SIG-M5 treated with dmso at 0.1 percent for 504 hours (cell line): Measurements from ENCODE around the gene DNAH8.
A peak's percentile ranks its signal among the peaks of the same experiment; 100 is the strongest.
"Not testable (repeated sequence)": the region's sequence is repeated elsewhere in the genome, so short reads cannot be mapped to it uniquely, and the experiment has no call there.

ENCODE experiments used
- DNase-seq: peaks from one replicate; lab custom pipeline; 2025; ENCODE audit not compliant: unreplicated experiment; lab: John Stamatoyannopoulos, UW

Gene DNAH8

GRCh38 chr6:38876475-38876874 lies 161.4 kb downstream of the DNAH8 start:
- DNase-seq: peak; percentile 5

- DNase-seq: no peak
These were observed 162.6 kb downstream of the DNAH8 start for GRCh38 chr6:38877721-38878120.

- no peak for DNase-seq
These were observed 167.0 kb downstream of the DNAH8 start for GRCh38 chr6:38882157-38882556.

GRCh38 chr6:38897507-38897906 lies 182.4 kb downstream of the DNAH8 start:
- DNase-seq: no peak

GRCh38 chr6:38901802-38902522 lies 186.9 kb downstream of the DNAH8 start:
- no peak for DNase-seq

GRCh38 chr6:38906582-38906981 lies 191.5 kb downstream of the DNAH8 start:
- no peak for DNase-seq

- no peak for DNase-seq
These were observed 192.2 kb downstream of the DNAH8 start for GRCh38 chr6:38907264-38907663.

GRCh38 chr6:38909015-38909730 lies 194.1 kb downstream of the DNAH8 start:
- no peak for DNase-seq

- no peak for DNase-seq
These were observed 195.1 kb downstream of the DNAH8 start for GRCh38 chr6:38910207-38910606.

- DNase-seq: no peak
These were observed 197.3 kb downstream of the DNAH8 start for GRCh38 chr6:38912378-38912777.

GRCh38 chr6:38915205-38915925 lies 200.3 kb downstream of the DNAH8 start:
- DNase-seq: no peak

GRCh38 chr6:38921540-38921939 lies 206.4 kb downstream of the DNAH8 start:
- not testable (repeated sequence) for DNase-seq

GRCh38 chr6:38924791-38925509 lies 209.8 kb downstream of the DNAH8 start:
- DNase-seq: no peak

- no peak for DNase-seq
These were observed 214.4 kb downstream of the DNAH8 start for GRCh38 chr6:38929560-38929959.

GRCh38 chr6:38933426-38933825 lies 218.3 kb downstream of the DNAH8 start:
- peak; percentile 15 for DNase-seq

- DNase-seq: no peak
These were observed 219.9 kb downstream of the DNAH8 start for GRCh38 chr6:38935051-38935450.

- DNase-seq: no peak
These were observed 222.9 kb downstream of the DNAH8 start for GRCh38 chr6:38937839-38938613.

GRCh38 chr6:38938741-38939140 lies 223.6 kb downstream of the DNAH8 start:
- DNase-seq: no peak

- DNase-seq: no peak
These were observed 227.3 kb downstream of the DNAH8 start for GRCh38 chr6:38942442-38942841.

GRCh38 chr6:38942965-38943364 lies 227.9 kb downstream of the DNAH8 start:
- DNase-seq: no peak

GRCh38 chr6:38943964-38944363 lies 228.9 kb downstream of the DNAH8 start:
- DNase-seq: no peak
